Lower lobe of right lung (tissue), 2 donors: ENCODE measurements around the gene SMIM38. TPM values are rescaled to one million over a fixed set of nuclear protein-coding genes. Genes with fewer than 3 reads are reported as not detected.

Source experiments
- ATAC-seq, 2 donors: fragments of 200-7000 bp; cut with Tn5 transposase; one replicate each; pipeline ENCODE4 v1.9.1; 2020 to 2022; ENCODE audit warnings: mild to moderate bottlenecking in 2 of 2, moderate library complexity in 2 of 2
- DNase-seq: peaks from one replicate; pipeline ENCODE4 v3.0.0-alpha.2; 2020
- H3K27ac ChIP-seq: fragments of 200-600 bp; one replicate; pipeline ENCODE4 v1.8.0; 2022
- H3K27me3 ChIP-seq: fragments of 200-600 bp; one replicate; pipeline ENCODE4 v1.8.0; 2022; ENCODE audit warnings: low read depth
- H3K36me3 ChIP-seq: fragments of 200-600 bp; one replicate; pipeline ENCODE4 v1.8.0; 2022; ENCODE audit warnings: mild to moderate bottlenecking
- H3K4me1 ChIP-seq: fragments of 200-600 bp; one replicate; pipeline ENCODE4 v1.8.0; 2022
- H3K4me3 ChIP-seq: fragments of 200-600 bp; one replicate; pipeline ENCODE4 v1.8.0; 2022; ENCODE audit warnings: mild to moderate bottlenecking
- H3K9me3 ChIP-seq: fragments of 200-600 bp; one replicate; pipeline ENCODE4 v1.8.0; 2022
- intact Hi-C: fragments of 100-400 bp; cut with DNase I; formaldehyde crosslinking; loops from one replicate; pipeline ENCODE4 v1.11.0; 2022
- total RNA-seq: library from RNA; stranded (reverse); fragmentation: NEBNext Ultra II Directional; extraction: Animal tissue kit (Norgen Biotek cat#: 25700); gene quantifications from one replicate; pipeline ENCODE4 v1.2.1, GENCODE V29; 2021
- TF ChIP-seq, protein P1 (sequence below): fragments of 200-600 bp; IDR thresholded peaks from one replicate; pipeline ENCODE4 v1.8.0; 2022; ENCODE audit warnings: antibody characterized with exemption, mild to moderate bottlenecking
- donor health status: DM: no; HTN: yes; CAD: no; lungs with severe emphysema.

SMIM38 gene
- total RNA-seq, 1 donor from 2014 or later, result not detected

DNA sequence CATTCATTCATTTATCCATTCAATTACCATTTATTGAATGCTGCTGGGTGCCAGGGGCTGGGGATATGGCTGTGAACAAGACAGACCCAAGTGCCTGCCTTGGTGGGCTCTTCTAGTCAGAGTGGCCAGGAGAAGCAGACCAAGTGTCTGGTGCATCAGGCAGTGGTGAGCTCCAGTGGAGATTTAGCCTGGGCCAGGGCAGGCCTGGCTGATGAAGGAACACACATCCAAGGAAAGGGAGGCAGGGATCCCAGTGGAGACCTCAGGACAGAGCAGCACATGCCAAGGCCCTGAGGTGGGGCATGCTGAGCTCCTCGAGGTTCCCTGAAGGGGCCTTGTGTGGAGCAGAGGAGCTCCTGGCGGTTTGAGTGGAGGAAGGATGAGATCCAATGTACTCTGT, 46.6 kb upstream of the SMIM38 start:
- intact Hi-C loops, result loop anchor here (10.0 kb wide), 1 partner anchor 546 kb away; no protein-coding TSS in a partner anchor
- Histone ChIP-seq H3K9me3 (no peaks in the 10 kb centered on the region), H3K27ac (no peak overlapping the region), H3K4me1 (peaks cover 20% of the 10 kb centered on the region), H3K36me3 (no peaks in the 10 kb centered on the region), H3K4me3 (no peak overlapping the region), H3K27me3 (no peaks in the 10 kb centered on the region)
- TF ChIP-seq, protein P1, sequence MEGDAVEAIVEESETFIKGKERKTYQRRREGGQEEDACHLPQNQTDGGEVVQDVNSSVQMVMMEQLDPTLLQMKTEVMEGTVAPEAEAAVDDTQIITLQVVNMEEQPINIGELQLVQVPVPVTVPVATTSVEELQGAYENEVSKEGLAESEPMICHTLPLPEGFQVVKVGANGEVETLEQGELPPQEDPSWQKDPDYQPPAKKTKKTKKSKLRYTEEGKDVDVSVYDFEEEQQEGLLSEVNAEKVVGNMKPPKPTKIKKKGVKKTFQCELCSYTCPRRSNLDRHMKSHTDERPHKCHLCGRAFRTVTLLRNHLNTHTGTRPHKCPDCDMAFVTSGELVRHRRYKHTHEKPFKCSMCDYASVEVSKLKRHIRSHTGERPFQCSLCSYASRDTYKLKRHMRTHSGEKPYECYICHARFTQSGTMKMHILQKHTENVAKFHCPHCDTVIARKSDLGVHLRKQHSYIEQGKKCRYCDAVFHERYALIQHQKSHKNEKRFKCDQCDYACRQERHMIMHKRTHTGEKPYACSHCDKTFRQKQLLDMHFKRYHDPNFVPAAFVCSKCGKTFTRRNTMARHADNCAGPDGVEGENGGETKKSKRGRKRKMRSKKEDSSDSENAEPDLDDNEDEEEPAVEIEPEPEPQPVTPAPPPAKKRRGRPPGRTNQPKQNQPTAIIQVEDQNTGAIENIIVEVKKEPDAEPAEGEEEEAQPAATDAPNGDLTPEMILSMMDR, result no peak
- ATAC-seq (no peak), DNase-seq (peak; percentile 22)

DNA sequence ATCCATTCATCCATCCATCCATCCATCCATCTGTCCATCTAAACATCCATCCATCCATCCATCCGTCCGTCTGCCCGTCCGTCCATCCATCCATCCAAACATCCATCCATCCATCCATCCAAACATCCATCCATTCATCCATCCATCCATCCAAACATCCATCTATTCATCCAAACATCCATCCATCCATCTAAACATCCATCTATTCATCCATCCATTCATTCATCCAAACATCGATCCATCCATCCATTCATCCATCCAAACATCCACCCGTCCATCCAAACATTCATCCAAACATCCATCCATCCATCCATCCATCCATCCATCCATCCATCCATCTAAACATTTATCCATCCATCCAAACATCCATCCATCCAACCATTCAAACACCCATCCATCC, 45.3 kb upstream of the SMIM38 start:
- DNase-seq, result no peak
- no peak for ATAC-seq

DNA sequence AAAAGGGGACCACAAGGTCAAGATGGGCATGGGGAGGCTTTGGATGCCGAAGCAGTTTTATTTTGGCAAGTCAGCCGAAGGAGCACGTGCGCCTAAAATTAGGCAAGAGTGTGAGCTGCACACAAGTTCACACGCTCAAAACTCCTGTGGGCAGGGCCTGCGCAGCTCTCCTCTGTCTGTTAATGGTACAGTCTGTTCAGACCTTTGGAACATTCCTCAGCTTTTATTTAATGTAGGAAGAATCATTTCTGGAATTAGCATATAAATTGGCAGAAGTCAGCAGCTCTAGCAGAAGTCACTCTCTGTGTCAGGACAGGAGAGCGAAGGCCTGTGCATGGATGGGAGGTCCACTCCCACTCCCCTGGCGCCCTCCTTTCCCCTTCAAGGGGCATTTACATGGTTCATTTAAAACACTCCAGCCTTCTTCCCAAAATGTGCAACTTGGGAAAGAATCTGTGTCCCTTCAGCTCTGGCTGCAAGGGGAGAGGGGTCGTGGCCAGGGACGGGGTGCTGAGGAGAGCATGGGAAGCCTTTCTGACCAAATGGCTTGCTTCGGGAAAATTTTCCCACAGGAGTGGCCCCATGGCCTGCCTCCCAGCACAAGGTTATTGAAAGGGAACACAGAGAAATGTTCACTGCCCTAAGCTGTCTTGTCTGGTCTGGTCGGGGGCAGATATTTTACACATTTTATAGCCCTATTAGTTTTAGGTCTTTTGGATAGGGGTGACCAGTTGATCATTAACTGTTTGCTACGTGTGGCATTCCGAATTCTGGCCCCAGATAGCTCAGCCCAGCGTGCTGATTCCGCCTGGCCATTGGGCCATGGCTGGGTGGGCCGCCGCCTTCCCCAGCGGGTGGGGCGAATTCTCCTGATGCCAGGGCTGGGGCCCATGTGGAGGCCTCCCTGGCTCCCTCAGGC, 43.9 kb upstream of the SMIM38 start:
- TF ChIP-seq, protein P1, result no peak
- intact Hi-C loops, result no loop called here

More for the DNA sequence above, 45.3 kb upstream of the SMIM38 start:
- no peaks in the 10 kb centered on the region for H3K9me3 ChIP-seq
- H3K27me3 ChIP-seq, result no peaks in the 10 kb centered on the region
- peaks cover 16% of the 10 kb centered on the region for H3K4me1 ChIP-seq
- H3K36me3 ChIP-seq, result no peaks in the 10 kb centered on the region
- intact Hi-C loops, result no loop called here
- no peak overlapping the region for H3K4me3 ChIP-seq
- TF ChIP-seq, protein P1, result no peak
- no peak overlapping the region for H3K27ac ChIP-seq

DNA sequence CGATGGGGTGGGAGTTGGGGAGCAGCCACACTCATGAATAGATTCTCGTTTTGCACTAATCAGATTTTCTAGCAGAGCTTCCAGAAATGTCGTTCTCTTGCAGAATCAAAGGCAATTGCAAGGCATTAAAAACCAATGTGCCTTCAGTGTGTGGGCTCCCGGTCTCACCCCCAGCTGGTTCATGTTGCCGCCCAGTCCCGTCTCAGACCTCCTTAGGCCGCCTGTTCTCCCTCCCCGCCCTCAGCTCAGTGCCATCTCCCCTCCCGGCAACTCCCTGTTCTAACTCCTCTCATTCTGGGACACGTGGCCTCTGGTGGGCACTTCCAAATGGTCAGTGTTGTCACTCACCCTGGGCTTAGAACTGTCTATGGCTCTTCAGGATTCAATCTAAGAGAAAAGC, 42.5 kb upstream of the SMIM38 start:
- peak; percentile 37 for DNase-seq
- no peak overlapping the region for H3K27ac ChIP-seq
- no peaks in the 10 kb centered on the region for H3K27me3 ChIP-seq
- intact Hi-C loops, result no loop called here
- no peaks in the 10 kb centered on the region for H3K36me3 ChIP-seq
- TF ChIP-seq, protein P1, result no peak
- no peak for ATAC-seq
- no peaks in the 10 kb centered on the region for H3K4me1 ChIP-seq
- H3K9me3 ChIP-seq, result no peaks in the 10 kb centered on the region
- H3K4me3 ChIP-seq, result no peak overlapping the region

More for the DNA sequence above, 43.9 kb upstream of the SMIM38 start:
- Histone ChIP-seq H3K9me3 (no peaks in the 10 kb centered on the region), H3K4me1 (peaks cover 2% of the 10 kb centered on the region), H3K4me3 (no peak overlapping the region), H3K27me3 (no peaks in the 10 kb centered on the region), H3K27ac (no peak overlapping the region), H3K36me3 (no peaks in the 10 kb centered on the region)
- ATAC-seq (no peak), DNase-seq (peak; percentile 21)

DNA sequence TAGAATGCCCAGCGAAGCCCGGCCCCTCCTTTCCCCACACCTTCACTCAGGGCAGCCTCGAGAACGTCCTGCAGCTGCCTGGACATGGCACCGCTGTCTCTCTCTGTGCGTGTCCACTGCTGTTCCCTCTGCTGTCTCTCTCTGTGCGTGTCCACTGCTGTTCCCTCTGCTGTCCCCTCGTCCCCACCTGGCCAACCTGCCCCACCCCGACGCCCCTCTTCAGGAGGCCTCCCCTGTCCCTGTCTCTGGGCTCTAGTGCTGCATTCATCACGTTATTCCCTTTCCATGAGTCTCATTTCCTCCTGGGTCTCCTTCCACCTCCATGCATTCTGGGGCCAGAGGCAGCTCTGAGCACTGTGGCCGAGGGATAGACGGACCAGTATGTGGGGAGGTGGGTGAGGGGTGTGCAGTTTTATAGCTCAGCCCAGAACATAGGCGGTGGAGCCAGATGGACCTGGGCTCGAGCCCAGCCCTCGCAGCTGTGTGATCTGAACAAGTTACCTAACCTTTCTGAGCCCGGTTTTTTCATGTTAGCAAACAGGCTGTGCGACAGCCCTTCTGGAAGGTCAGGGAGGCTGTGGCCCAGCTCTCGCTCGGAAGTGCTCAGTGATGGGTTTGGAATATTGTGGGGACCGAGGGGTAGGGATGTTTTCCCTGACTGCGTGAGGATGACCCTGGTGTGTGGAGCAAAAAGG, 41.9 kb upstream of the SMIM38 start:
- ATAC-seq (no peak), DNase-seq (peak; percentile 35)
- intact Hi-C loops, result no loop called here
- Histone ChIP-seq H3K27ac (no peak overlapping the region), H3K4me1 (no peaks in the 10 kb centered on the region), H3K9me3 (no peaks in the 10 kb centered on the region), H3K36me3 (no peaks in the 10 kb centered on the region), H3K4me3 (no peak overlapping the region), H3K27me3 (no peaks in the 10 kb centered on the region)
- TF ChIP-seq, protein P1, result no peak
